HepG2 (cell line): Measurements from ENCODE around the gene HSPA1A. TPM values are rescaled to one million over a fixed set of nuclear protein-coding genes. Genes with fewer than 3 reads are reported as not detected.

Experiments
- ELF1 ChIP-seq: sonication (generic); formaldehyde crosslinking; IDR thresholded peaks from 2 replicates; pipeline ENCODE4 v1.4.0; 2020; ENCODE audit warnings: missing genetic modification reagents
- FOXP4 ChIP-seq: sonication (generic); formaldehyde crosslinking; IDR thresholded peaks from 2 replicates; pipeline ENCODE4 v1.4.0; 2020; ENCODE audit warnings: missing genetic modification reagents
- IRF9 ChIP-seq: sonication (generic); formaldehyde crosslinking; IDR thresholded peaks from 2 replicates; pipeline ENCODE4 v1.8.0; 2022; ENCODE audit warnings: missing genetic modification reagents, mild to moderate bottlenecking, borderline replicate concordance
- KDM5A ChIP-seq: fragments of 200-600 bp; sonication (generic); IDR thresholded peaks from 2 replicates; pipeline ENCODE4 v1.7.0; 2018; ENCODE audit warnings: antibody characterized with exemption, mild to moderate bottlenecking, low read length, borderline replicate concordance
- MEF2D ChIP-seq: sonication (generic); formaldehyde crosslinking; IDR thresholded peaks from 2 replicates; pipeline ENCODE4 v1.5.1; 2020; ENCODE audit warnings: mild to moderate bottlenecking, missing genetic modification reagents
- MTA3 ChIP-seq: sonication (generic); formaldehyde crosslinking; IDR thresholded peaks from 2 replicates; pipeline ENCODE4 v1.4.0; 2020; ENCODE audit warnings: missing genetic modification reagents
- NFE2L2 ChIP-seq: fragments of 150-350 bp; IDR thresholded peaks from 2 replicates; pipeline ENCODE4 v1.6.1; 2014; ENCODE audit warnings: low read length
- SMARCE1 ChIP-seq: fragments of 450-650 bp; IDR thresholded peaks from 2 replicates; pipeline ENCODE4 v1.6.1; 2017; ENCODE audit warnings: borderline replicate concordance
- SOX6 ChIP-seq, 2 experiments: fragments of 450-650 bp in 1 of 2; sonication (generic) in 1 of 2; formaldehyde crosslinking in 1 of 2; IDR thresholded peaks; 2 replicates each; pipeline versions ENCODE4 v1.4.0 to v1.6.1; 2017 to 2020; ENCODE audit warnings: antibody characterized with exemption in 1 of 2, mild to moderate bottlenecking in 1 of 2, missing genetic modification reagents in 1 of 2
- SRSF4 ChIP-seq: fragments of 200-400 bp; formaldehyde crosslinking; IDR thresholded peaks from one replicate; pipeline ENCODE4 v1.6.1; 2018; ENCODE audit warnings: mild to moderate bottlenecking, low read depth, low read length, moderate library complexity; ENCODE audit not compliant: poor library complexity, severe bottlenecking
- STAG1 ChIP-seq: sonication (generic); formaldehyde crosslinking; IDR thresholded peaks from 2 replicates; pipeline ENCODE4 v1.4.0; 2020; ENCODE audit warnings: missing genetic modification reagents
- TEAD2 ChIP-seq: sonication (generic); formaldehyde crosslinking; IDR thresholded peaks from 2 replicates; pipeline ENCODE4 v1.9.0; 2021; ENCODE audit warnings: missing genetic modification reagents
- TEAD3 ChIP-seq: optimal IDR thresholded peaks from 2 replicates; pipeline ENCODE3; 2016; ENCODE audit warnings: borderline replicate concordance
- TMF1 ChIP-seq: sonication (generic); formaldehyde crosslinking; IDR thresholded peaks from 2 replicates; pipeline ENCODE4 v1.8.1; 2022; ENCODE audit warnings: low read depth, missing genetic modification reagents
- ZBTB34 ChIP-seq: sonication (generic); formaldehyde crosslinking; IDR thresholded peaks from 2 replicates; pipeline ENCODE4 v1.8.0; 2022; ENCODE audit warnings: mild to moderate bottlenecking, missing genetic modification reagents
- ZNF30 ChIP-seq: sonication (generic); formaldehyde crosslinking; IDR thresholded peaks from 2 replicates; pipeline ENCODE4 v1.5.0; 2020; ENCODE audit warnings: mild to moderate bottlenecking, missing genetic modification reagents
- ZNF367 ChIP-seq: sonication (generic); formaldehyde crosslinking; IDR thresholded peaks from 2 replicates; pipeline ENCODE4 v1.4.0; 2020; ENCODE audit warnings: missing genetic modification reagents, borderline replicate concordance
- ZNF629 ChIP-seq: sonication (generic); formaldehyde crosslinking; conservative IDR thresholded peaks from 2 replicates; pipeline ENCODE4 v1.5.0; 2020; ENCODE audit warnings: missing genetic modification reagents
- ZNF644 ChIP-seq: IDR thresholded peaks from 2 replicates; pipeline ENCODE4 v1.6.1; 2016; ENCODE audit warnings: low read depth
- ZNF687 ChIP-seq: sonication (generic); formaldehyde crosslinking; IDR thresholded peaks from 2 replicates; pipeline ENCODE4 v1.5.1; 2020; ENCODE audit warnings: mild to moderate bottlenecking, missing genetic modification reagents, moderate library complexity
- ZNF879 ChIP-seq: sonication (generic); formaldehyde crosslinking; IDR thresholded peaks from 2 replicates; pipeline ENCODE4 v1.8.1; 2023; ENCODE audit warnings: missing genetic modification reagents
- polyA plus RNA-seq, 8 experiments: library from polyadenylated mRNA; depleted of rRNA in 3 of 8; stranded (reverse) in 7 of 8; unstranded in 1 of 8; fragments of >200 nt; fragmentation: Illumina TruSeq in 4 of 8; extraction: Trizol in 4 of 8; gene quantifications; 2 replicates each; pipeline versions ENCODE4 v1.2.1 to v1.2.3, GENCODE V29; 2011 to 2016; ENCODE audit warnings: low read depth in 4 of 8, missing spikeins in 1 of 8, mixed read lengths in 1 of 8; ENCODE audit not compliant: insufficient read depth in 1 of 8
- total RNA-seq, 5 experiments: library from RNA; depleted of rRNA; stranded (reverse); fragments of >200 nt; fragmentation: Illumina TruSeq; extraction: Trizol; gene quantifications; 2 replicates each; pipeline ENCODE4 v1.2.3, GENCODE V29; 2016; ENCODE audit warnings: low read depth in 1 of 5

The HSPA1A gene
- total and polyA plus RNA-seq, 2 of the 13 experiments (the other 11 are each of a cell fraction or from before 2014, with no cell fraction given): 44.5 to 85.0 TPM

- TF ChIP-seq FOXP4 (CRISPR knock-in tag): peak; percentile 52
- TF ChIP-seq ZBTB34 (CRISPR knock-in tag): no peak
- TF ChIP-seq MTA3 (CRISPR knock-in tag): no peak
- no peak for TF ChIP-seq ZNF879
- TF ChIP-seq SOX6 (IDR thresholded peaks at IDR 0.05): no peak
- TF ChIP-seq SOX6 (CRISPR knock-in tag; IDR thresholded peaks at IDR 0.05): peak; percentile 83
- TF ChIP-seq IRF9 (CRISPR knock-in tag): no peak
- no peak for TF ChIP-seq ZNF367 (CRISPR knock-in tag)
- TF ChIP-seq ELF1: 0 out of 2 replicates have a peak, but pooled peaks have one; percentile 29
- TF ChIP-seq ZNF30 (CRISPR knock-in tag): no peak
- no peak for TF ChIP-seq NFE2L2
- peak; percentile 12; the same call in 1 of the 2 replicates for TF ChIP-seq STAG1 (CRISPR knock-in tag)
- no peak for TF ChIP-seq SRSF4
- TF ChIP-seq ZNF644: no peak
- no peak for TF ChIP-seq TEAD2 (CRISPR knock-in tag)
- peak; percentile 95 for TF ChIP-seq ZNF687 (CRISPR knock-in tag)
- TF ChIP-seq MEF2D: peak; percentile 94
- TF ChIP-seq TMF1: no peak
- TF ChIP-seq SMARCE1: no peak
- peak; percentile 57 for TF ChIP-seq TEAD3 (CRISPR knock-in tag)
- no peak for TF ChIP-seq KDM5A
- TF ChIP-seq ZNF629 (CRISPR knock-in tag): no peak
These were observed 38.2 kb upstream of the HSPA1A start, which contains the start of gene VWA7 (continued) for GRCh38 chr6:31776989-31777666.
